Epithelial cell of esophagus (primary cell): ENCODE measurements around the gene SUPT20HL2.
A peak's percentile ranks its signal among the peaks of the same experiment; 100 is the strongest.
"Not testable (repeated sequence)": the region's sequence is repeated elsewhere in the genome, so short reads cannot be mapped to it uniquely, and the experiment has no call there.

Source experiments
- DNase-seq: peaks from one replicate; pipeline ENCODE4 v3.0.0; 2010; ENCODE audit warnings: low read depth
- H3K4me3 ChIP-seq: 2 replicates; pipeline ENCODE4 v1.5.1; 2011; ENCODE audit warnings: mild to moderate bottlenecking, low read length, control low read depth
- TF ChIP-seq, protein P1 (sequence below): IDR thresholded peaks from 2 replicates; pipeline ENCODE4 v1.5.1; 2011; ENCODE audit warnings: low read depth, mild to moderate bottlenecking, low read length, control low read depth, inconsistent platforms; ENCODE audit not compliant: insufficient read depth; ENCODE audit errors: missing control alignments

Gene SUPT20HL2

DNA sequence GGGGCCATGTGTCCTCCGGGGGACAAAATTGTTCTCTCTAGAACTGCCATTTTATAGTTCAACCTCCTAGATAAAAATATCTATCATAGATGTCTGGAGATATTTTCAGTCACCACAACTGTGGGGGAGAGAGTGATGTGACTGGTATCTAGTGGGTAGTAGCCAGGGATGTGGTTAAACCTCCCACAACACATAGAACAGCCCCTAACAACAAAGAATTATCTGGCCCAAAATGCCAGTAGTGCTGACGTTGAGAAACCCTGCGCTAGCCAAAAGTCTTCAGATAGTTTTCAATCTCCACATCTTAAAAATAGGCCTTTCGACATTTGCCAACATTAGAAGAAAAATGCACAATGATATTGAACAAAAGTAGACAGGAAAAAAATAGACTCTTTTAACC, 19.0 kb upstream of the SUPT20HL2 start:
- no peak for DNase-seq
- TF ChIP-seq, protein P1, sequence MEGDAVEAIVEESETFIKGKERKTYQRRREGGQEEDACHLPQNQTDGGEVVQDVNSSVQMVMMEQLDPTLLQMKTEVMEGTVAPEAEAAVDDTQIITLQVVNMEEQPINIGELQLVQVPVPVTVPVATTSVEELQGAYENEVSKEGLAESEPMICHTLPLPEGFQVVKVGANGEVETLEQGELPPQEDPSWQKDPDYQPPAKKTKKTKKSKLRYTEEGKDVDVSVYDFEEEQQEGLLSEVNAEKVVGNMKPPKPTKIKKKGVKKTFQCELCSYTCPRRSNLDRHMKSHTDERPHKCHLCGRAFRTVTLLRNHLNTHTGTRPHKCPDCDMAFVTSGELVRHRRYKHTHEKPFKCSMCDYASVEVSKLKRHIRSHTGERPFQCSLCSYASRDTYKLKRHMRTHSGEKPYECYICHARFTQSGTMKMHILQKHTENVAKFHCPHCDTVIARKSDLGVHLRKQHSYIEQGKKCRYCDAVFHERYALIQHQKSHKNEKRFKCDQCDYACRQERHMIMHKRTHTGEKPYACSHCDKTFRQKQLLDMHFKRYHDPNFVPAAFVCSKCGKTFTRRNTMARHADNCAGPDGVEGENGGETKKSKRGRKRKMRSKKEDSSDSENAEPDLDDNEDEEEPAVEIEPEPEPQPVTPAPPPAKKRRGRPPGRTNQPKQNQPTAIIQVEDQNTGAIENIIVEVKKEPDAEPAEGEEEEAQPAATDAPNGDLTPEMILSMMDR, result no peak

GRCh38 chrX:24325231-24325630, 11.4 kb upstream of the SUPT20HL2 start:
- peak; percentile 14 for DNase-seq
- TF ChIP-seq, protein P1, result no peak
- no peak overlapping the region for H3K4me3 ChIP-seq

More for the DNA sequence above, 19.0 kb upstream of the SUPT20HL2 start:
- H3K4me3 ChIP-seq, result no peak overlapping the region

- no peak for DNase-seq
- no peak overlapping the region for H3K4me3 ChIP-seq
- TF ChIP-seq, protein P1, result no peak
Observed at GRCh38 chrX:24321741-24322395, 8.0 kb upstream of the SUPT20HL2 start.

GRCh38 chrX:24317567-24317966, 3.7 kb upstream of the SUPT20HL2 start:
- TF ChIP-seq, protein P1, result no peak
- DNase-seq, result no peak
- no peak overlapping the region for H3K4me3 ChIP-seq

- no peak for DNase-seq
- TF ChIP-seq, protein P1, result no peak
- H3K4me3 ChIP-seq, result no peak overlapping the region
Observed at GRCh38 chrX:24316111-24316510, 2.2 kb upstream of the SUPT20HL2 start.

GRCh38 chrX:24312249-24312607, 1.6 kb downstream of the SUPT20HL2 start:
- not testable (repeated sequence) for H3K4me3 ChIP-seq, DNase-seq

DNA sequence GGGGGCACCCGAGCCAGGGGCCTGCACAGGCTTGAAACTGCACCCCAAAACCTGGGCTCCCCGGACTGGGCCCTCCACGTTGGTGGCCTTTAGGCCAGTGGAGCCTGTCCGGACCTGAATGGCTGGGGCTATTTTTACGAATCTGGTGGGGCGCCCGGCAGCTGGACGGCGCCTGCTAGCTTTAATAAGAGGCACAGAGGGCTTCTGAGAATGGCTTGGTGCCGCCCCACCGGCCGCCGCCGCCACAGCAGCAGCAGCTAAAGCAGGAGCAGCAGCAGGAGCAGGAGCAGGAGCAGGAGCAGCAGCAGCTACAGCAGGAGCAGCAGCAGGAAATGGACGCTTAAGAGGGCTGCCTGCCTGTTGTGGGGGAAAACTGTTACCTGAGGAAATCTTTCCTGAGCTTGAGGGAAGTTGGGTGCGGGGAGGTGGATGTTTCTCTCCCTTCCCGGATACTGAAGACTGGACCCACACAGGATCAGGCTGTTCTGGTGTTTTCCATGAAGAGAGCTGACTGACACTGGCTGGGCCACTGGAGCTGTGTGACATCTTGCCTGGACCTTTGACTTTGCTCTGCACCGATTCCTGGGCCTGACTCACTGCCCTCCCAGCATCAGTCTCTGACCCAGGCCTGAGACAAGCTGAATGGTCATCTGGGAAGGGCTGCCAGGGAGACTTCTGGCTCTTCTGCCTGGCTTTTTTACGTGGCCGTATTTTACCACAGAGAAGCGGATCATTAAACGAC, 2.2 kb downstream of the SUPT20HL2 start:
- DNase-seq, H3K4me3 ChIP-seq: not testable (repeated sequence)

DNA sequence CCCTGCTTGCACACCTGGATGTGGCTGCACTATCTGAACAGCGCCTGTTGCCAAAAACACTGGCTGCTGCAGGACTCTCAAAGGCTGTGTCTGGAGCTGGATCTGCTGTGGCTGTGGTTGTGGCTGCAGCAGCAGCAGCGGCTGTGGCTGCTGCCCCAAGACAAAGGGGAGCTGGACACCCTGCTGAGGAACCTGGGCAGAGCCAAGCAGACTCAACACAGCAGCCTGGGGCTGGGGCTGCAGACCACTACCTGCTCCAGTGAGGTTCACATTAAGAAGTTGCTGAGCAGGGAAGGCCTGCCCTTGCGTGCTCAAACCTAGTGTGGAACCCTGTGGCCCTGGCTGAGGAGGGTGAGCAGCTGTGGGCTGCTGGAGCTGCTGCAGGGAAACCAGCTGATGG, 3.0 kb downstream of the SUPT20HL2 start:
- not testable (repeated sequence) for H3K4me3 ChIP-seq

DNA sequence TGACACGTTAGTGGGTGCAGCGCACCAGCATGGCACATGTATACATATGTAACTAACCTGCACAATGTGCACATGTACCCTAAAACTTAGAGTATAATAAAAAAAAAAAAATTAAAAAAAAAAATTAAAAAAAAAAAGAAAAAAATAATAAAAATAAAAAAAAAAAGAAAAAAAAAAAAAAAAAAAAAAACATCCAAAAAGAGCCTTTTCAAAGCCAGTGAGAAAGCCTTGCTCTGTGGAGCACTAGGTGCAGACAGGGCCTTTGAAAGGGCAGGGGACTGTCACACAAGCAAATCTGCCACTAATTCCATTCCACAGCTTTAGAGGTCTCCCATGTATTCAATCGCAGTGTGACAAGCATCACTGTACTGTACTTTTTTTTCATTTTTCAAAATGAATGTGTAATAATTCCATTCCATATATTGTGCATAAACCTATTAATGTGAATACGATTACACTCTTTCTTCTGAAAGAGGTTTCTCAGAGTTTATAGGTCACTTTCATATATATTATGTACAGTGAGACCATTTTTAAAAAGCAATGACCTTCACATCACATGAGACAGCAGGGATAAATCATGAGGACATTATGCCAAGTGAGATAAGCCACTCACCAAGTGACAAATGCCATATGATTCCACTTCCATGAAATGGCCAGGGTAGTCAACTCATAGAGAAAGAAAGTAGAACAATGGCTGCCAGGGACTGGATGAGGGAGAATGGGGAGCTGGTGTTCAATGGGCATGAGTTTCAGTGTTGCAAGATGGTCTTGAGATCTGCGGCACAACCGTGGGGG, 4.1 kb downstream of the SUPT20HL2 start:
- H3K4me3 ChIP-seq, DNase-seq: not testable (repeated sequence)

More for the DNA sequence above, 3.0 kb downstream of the SUPT20HL2 start:
- DNase-seq, result not testable (repeated sequence)

DNA sequence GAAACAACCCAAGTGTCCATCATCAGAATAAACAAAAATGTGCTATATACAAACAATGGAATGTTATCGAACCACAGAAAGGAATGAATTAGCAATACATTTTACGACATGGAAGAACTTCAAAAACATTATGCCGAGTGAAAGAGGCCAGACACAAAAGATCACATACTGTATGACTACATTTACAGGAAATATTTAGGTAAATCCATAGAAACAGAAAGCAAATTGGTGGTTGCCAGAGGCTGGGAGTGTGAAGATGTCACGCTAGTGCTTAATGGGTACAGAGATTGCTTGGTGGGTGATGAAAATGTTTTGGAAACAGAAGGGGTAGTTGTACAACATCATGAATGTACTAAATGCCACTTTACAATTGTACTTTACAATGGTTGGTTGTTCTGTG, 5.1 kb downstream of the SUPT20HL2 start:
- not testable (repeated sequence) for DNase-seq, H3K4me3 ChIP-seq
